PFSK-1 (cell line): Measurements from ENCODE around the gene MYMK.

Source experiments
- POLR2AphosphoS5 ChIP-seq: IDR thresholded peaks from 2 replicates; pipeline ENCODE4 v1.6.1; 2012; ENCODE audit warnings: low read depth, mild to moderate bottlenecking, control low read depth, low read length, moderate library complexity
- REST ChIP-seq, 2 experiments: IDR thresholded peaks; 2 replicates each; pipeline versions ENCODE4 v1.6.1 to v1.8.0; 2011 to 2012; ENCODE audit warnings: low read depth in 2 of 2, low read length in 2 of 2, control low read depth in 1 of 2, inconsistent platforms in 1 of 2, mild to moderate bottlenecking in 1 of 2, moderate library complexity in 1 of 2; ENCODE audit not compliant: insufficient read depth in 1 of 2
- SIN3A ChIP-seq: IDR thresholded peaks from 2 replicates; pipeline ENCODE4 v1.6.1; 2012; ENCODE audit warnings: mild to moderate bottlenecking, low read length, moderate library complexity, borderline replicate concordance; ENCODE audit not compliant: insufficient read depth
- TAF1 ChIP-seq: IDR thresholded peaks from 2 replicates; pipeline ENCODE4 v1.6.1; 2012; ENCODE audit warnings: low read length, control low read depth, borderline replicate concordance; ENCODE audit not compliant: insufficient read depth

GRCh38 chr9:133489253-133490190 lies 35.2 kb downstream of the MYMK start:
- TF ChIP-seq POLR2AphosphoS5 (no peak), TAF1 (no peak), SIN3A (no peak), REST (IDR thresholded peaks at IDR 0.05; ENCODE audit: insufficient read depth in 1 of 2, low read depth in 2 of 2, low read length in 2 of 2) (no peak)
